HuH-7.5 (cell line): Measurements from ENCODE around the gene MAP2K2.

Source experiments
- DNase-seq: peaks from one replicate; pipeline ENCODE4 v3.0.0; 2011; ENCODE audit warnings: low spot score

Gene MAP2K2

DNA sequence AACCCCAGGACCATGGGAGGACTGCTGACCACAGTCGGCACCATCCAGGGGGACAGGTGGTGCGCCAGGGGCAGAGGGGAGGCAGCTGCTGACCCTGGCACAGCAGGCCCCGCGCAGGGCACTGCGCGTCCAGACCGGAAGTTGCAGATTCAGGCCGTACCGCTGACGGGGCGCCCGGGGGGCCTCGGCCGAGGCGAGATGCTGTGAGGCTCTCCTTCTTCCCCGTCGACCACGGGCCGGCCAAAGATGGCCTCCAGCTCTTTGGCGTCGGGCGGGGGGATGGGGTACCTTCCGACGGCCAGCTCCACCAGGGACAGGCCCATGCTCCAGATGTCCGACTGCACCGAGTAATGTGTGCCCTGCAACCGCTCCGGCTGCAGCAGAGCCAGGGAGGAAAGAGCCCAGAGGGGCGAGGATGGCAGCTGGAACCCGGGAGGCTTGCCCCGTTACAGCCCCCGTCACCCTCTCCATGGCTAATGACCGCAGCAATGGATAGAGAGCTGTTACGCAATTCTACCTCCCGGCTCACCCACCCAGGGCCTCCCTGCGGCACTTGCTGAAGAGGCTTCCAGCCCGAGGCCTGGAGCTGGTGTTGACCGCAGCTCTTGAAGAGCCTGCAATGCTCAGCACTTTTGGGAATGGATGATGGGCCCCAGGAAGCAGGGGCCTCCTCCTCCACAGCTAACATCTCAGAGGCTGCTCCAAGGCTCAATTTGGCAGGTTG is 24.7 kb downstream of the MAP2K2 start:
- no peak for DNase-seq

DNA sequence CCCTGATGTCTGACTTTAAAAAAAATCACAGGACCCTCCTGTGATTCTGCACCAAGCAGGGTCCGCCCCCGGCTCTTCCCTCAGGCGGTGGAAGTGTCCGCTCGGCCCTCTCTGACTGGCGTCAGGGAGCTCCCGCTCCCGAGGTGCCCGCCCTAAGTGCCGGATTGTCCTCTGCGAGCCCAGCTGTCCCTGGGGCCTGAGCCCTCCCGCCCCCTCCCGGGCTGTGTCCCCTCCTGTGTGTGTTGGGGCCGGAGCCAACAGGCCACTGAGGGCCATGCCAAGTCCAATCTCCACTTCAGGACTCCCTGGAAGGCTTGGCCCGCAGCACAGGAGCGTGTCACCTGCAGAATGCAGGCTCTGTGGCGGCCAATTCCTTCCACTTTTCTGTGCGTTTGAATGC is 25.4 kb downstream of the MAP2K2 start:
- no peak for DNase-seq

DNA sequence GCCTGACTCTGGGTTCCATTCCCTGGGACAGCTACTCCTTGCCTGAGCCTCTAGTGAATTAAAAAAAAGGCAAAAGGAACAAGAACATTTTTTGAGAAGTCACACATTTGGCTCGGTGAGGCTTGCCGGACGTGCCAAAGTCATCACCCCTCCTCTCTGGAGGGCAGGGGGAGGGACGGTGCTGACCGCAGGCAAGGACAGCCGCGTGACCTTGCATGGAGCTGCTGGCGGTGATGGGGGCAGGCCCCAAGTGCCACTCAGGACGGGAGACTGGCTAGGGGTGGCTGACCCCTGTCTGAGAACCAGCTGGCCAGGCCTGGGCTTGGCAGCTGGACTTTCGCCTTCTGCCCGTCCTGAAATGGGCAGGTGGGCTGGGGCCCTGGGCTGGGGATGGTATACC is 26.4 kb downstream of the MAP2K2 start:
- no peak for DNase-seq

DNA sequence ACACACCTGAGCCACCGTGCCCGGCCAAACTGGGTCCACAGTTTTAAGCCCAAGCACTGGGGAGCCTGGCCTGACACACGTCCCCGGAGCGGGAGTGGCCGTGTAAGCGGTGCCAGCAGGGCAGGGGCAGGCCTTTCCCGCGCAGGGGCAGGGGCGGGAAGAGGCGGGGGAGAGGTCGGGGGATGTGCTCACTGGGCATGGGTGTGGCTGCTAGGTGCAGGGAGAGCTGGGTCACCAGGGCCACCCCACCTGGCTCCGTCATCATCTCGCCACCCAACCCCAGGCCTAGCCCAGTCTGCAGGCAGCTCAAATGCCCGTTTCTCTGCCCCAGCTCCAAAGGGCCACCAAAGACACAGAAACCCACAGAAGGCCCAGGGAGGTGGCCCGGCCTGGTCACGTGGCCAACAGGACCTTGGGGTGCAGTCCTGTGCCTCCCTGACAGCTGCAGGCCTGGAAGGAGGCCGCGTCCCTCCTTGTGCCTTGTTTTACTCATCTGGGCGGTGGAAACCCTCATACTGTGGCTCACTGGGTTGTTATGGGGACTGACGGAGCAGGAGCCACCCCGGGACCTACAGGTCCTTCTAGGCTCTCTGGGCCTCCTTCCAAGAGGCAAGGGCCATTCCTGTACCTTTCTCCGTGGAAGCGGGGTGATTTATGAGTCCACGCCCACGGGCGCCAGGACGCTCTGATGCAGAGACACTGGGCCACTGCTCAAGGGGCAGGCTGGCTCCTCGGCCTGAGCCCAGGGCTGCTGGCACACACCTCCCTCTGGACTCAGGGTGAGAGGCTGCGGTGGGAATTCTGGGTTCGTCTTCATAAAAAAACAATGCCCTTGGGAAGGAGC is 27.7 kb downstream of the MAP2K2 start:
- DNase-seq = no peak

DNA sequence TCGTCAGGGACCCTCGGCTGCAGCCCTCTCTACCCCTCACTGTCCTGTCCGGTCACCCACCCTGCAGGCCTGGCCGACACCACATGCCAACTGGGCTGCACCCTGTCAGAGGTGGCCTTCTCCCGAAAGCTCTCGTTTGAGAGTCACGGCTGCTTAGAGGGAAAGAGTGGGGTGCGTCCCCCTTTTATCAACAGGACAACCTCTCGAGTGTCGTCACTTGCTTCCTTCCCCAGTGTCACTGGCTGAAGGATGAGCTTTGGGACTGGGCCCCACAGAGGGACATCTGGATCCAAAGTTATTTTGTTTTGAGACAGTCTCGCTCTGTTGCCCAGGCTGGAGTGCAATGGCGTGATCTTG is 28.5 kb downstream of the MAP2K2 start:
- DNase-seq = no peak

DNA sequence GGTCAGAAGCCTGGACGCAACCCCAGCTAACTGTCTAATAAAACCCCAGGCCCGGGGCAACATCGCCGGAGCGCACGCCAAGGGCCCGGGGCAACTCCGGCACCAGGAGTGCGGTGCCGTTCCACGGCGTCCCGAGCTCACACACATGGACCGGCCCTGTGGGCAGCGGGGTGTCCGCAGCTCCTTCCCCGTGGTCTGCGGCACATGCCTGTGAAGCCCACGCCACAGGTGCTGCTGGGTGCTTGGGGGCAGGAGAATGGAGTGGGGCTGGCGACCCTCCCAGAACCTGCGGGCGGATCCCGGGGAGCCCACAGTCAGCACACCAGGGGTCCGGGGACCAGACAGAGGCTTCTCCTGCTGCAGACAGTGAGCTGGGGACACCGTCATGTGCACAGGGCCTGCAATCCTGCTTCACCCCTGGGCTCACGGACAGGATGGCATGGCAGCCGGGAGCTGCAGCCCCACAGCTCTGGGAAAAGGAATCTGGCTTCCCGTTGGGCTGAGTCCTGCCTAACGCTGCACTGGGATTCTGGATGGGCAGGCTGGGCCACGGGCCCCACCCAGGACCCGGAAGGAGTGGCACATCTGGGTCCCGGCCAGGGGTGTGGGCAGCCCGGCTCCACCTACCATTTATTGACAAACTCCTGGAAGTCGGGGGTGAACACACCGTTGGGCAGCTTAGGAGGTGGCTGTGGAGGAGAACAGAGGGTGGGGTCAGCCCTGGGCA is 29.0 kb downstream of the MAP2K2 start:
- DNase-seq = no peak

DNA sequence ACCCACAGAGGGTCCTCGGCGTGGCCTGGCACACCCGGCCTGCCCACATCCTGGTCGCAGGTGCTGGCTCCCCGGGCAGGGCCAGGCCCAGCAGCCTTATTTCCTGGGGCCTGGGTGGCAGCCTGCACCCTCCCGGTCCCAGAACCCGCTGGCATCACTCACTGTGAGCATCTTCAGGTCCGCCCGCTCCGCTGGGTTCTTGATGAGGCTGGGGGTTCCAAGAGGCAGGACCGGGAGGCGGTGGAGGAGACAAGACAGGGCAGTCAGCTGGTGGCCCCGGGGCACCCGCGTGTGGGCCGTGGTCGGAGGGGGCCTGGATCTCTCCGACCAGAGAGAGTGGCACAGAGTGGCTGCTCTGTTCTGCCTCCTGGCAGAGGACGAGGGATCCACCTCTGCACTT is 29.6 kb downstream of the MAP2K2 start:
- DNase-seq = no peak

DNA sequence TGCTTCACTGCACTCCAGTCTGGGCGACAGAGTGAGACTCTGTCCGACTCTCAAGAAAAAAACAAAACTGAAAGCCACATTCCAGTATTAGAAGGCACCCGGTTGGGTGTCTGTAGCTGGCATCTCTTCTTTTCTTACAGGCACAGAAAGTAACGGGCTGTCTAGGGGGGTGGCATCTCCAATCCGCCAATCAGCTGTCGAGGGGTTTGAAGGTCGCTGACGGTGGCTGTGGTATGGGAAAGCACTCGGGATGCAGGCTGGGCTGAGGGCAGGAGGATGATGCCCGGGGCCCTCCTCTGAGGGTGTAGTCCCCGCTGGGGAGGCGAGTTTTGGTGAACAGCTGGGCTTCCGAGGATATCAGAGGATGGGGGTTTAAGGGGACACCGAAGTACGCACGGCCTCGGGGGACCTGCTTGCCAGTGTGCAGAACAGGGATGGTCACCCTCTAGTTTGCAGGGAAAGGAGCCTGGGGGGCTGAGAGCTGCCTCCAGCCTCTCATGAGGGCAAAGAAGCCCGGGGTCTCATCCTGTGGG is 30.2 kb downstream of the MAP2K2 start:
- no peak for DNase-seq

DNA sequence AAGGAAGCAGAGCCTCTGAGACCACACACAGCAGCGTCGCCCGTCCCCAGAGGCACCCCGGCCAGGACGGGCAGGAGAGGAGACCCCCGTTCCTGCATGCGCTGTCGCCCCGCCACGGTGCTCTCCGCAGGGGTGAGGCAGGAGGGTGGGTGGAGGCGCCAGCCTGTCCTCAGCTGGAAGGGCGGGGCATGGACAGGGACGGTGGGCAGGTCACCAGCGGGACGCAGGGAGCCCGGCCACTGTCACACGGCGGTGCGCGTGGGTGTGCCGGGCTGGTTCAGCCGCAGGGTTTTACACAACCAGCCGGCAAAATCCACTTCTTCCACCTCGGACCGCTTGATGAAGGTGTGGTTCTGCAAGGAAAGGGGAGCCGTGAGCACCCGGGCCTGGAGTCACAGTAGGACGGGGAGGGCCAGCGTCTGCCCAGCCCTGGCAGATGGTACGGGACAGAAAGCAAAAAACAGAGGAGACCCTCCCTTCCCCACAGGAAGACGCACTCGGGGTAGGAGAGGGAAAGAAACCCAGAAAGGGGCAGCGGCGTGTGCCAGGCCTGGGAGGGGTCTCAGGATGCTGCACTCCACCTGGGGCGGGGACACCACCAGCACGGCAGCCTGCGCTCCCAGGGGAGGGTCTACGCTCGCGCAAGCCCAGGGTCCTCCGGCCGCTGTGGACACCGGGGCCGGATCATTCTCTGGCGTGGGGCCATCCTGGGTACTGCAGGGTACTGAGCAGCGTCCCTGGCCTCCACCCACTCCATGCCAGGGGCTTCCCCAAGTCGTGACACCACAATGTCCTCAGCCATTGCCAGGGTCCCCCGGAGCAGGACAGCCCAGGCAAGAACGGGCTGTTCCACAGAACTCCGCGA is 33.3 kb downstream of the MAP2K2 start:
- DNase-seq = no peak

DNA sequence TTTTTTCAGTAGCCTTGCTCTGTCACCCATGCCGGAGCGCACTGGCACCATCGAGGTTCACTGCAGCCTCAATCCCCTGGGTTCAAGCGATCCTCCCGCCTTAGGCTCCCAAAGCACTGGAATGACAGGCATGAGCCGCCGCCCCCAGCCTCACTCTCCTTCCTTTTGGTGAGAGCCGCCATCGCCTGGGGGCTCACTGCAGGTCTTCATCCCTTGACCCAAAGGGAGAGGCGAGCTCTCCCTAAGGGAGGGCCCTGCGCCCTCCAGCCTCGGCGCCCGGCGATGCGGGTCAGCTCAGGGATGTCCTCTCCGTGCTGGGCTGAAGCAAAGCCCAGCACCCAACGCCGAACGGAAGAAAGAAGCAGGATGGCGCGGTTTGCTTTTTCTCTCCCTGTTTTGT is 34.0 kb downstream of the MAP2K2 start:
- DNase-seq = no peak

DNA sequence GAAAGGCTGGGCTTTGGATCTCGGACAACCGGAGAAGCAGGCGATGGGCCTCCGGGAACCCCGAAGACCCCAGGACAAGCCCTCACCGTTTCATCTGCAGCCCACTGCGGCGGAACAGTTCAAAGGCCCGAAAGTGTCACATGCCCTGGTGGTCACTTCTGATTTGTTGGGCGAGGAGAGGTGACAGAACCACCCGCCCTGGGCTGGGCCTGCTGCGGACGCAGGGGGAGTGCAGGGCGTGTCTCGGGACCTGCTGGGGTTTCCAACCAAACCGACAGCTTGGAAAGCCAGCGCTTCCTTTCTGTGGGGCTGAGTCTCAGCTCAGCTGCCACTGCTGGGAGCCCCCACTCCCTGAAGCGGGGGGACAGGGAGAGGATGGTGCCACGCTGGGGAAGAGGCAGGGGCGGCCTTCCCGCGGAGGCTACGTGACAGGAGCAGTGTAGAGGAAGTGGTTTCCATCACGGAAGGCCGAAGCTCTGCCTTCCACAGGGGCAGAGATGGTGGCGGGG is 34.5 kb downstream of the MAP2K2 start:
- no peak for DNase-seq

DNA sequence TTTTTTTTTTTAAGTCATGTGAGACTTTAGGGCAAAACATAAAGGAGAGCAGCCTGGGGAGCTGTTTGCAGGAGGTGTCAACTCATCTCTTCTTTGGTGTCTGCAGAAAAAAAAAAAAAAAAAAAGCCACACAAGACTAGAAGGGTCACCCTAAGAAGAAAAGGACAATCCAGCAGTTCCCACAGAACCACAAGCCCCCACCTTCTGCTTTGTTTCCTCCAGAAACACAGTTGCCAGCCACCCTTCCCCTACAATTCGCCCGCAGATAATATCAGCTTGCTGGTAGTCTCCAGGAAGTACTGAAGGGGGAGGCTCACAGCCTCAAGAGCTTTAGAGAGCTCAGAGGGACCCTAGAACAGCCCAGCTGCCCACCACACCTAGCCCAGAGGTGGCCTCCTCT is 34.9 kb downstream of the MAP2K2 start:
- DNase-seq = no peak

DNA sequence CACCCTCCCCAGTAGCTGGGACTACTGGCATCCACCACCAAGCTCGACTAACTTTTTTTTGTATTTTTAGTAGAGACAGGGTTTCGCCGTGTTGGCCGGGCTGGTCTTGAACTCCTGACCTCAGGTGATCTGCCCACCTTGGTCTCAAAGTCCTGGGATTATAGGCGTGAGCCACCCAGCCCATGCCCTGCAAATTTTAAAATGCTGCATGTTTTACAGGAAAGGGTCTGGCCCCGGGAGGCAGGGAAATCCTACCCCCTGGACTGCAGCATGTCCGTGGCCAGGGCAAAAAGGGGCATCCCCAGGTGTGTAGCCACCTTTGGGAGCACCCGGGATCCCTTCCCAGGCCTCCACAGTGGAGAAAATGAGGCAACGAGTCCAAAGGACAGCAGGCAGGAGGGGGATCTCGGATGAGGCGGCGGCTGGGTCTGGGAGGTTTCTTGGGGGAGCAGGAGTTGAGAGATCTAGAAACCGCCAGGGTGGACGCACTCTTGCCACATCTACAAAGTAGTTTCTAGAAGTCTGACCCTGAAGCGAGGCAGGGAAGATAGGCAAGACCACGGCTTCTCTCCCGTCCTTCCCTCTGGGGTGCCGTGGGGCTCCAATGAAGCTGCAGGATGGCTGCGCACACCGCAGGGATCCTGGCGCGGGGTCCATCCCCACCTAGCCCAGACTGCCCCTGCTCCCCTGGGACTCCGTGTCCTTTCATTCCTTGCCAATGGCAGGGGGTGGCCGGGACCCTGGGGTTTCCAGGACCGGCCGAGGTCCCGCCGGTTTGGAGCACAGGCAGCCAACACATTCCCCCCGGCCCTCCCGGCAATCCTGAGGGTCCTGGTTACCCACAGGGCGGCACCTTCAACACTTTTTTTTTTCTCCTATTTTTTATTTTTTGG is 35.9 kb downstream of the MAP2K2 start:
- no peak for DNase-seq

DNA sequence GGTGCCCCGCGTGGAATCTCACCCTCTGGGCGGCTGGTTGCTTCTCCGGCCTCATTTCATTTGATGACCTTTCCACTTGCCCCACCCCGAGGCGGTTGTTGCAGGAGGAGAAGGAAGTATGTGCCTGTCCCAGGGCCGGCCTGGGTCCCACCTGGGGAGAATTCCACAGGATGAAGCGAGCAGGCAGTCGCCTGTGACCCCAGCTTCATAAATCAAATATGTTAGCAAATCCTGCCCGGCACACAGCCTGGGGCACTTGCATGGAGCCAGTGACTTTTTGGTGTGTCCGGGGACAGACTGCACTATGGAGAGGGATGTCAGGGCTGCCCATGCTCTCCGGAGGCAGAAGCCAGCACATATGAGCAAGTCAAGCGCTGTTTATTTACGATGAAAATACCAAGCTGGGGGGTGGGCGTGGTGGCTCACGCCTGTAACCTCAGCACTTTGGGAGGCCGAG is 37.5 kb downstream of the MAP2K2 start:
- no peak for DNase-seq

DNA sequence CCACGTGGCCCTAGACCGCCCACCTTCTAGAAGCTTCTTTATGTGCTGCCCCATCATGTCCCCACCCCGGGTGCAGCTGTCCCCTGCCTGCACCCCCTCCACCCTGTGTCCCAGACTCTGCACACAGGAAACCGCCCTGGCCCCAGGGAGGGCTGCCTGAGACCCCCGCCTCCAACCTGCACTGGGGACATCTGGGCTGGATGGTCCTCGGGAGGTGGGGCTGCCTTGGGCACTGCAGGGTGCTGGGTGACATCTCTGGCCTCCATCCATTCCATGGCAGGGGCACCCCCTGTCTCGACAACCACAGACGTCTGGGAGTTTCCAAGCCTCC is 39.4 kb downstream of the MAP2K2 start:
- DNase-seq = no peak

DNA sequence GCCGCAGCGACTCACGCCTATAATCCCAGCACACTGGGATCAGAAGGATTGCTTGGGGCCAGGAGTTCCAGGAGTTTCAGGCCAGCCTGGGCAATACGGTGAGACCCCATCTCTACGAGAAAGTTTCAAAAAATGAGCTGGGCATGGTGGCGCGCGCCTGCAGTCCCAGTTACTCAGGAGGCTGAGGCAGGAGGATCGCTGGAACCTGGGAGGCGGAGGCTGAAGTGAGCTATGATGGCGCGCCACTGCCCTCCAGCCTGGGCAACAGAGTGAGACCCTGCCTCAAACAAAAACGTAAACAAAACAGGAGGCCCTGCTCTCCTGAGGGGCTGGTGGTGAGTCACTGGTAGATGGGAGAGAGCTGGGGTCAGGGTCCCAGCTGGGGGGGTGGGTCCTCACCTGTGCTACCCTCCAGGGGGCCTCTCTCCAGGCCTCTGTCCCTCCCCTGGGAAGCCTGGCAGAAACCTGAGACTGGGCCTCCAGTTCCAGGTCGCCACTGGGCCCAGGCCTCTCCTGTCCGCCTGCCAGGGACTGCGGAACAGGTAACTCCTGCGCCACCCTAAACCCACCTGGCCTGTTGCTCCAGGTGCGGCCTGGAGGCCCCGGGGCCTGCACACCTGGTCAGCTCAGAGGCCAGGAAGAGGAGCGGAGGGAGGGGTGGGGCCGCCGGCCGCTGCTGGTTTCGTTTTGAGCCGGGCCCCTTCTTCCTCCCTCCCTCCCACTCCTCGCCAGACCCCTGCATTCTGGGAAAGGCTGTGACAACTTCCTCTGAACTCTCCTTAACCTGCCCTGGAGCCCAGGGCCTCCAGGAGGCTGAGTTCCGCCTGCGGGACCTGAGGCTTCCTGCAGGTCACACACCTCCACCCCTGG is 40.0 kb downstream of the MAP2K2 start:
- DNase-seq = no peak

DNA sequence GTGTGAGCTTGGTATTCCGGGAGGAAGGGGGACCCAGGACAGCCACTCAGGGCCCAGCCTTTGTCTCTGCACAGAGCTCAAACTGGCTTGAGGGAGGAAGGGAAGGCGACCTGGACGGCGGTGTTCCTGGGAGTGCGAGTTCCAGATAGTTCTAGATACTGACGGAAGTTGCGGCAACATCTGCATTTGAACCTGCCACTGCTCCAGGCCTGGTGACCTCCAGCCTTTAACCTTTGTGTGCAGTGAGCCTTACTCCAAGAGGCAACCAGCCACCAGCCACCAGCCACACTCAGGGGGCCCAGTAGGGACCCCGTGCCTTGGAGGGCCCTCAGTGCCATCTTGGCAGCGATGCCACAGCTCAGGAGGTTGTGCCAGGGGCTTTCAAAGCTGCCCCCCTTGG is 41.8 kb downstream of the MAP2K2 start:
- DNase-seq = no peak

DNA sequence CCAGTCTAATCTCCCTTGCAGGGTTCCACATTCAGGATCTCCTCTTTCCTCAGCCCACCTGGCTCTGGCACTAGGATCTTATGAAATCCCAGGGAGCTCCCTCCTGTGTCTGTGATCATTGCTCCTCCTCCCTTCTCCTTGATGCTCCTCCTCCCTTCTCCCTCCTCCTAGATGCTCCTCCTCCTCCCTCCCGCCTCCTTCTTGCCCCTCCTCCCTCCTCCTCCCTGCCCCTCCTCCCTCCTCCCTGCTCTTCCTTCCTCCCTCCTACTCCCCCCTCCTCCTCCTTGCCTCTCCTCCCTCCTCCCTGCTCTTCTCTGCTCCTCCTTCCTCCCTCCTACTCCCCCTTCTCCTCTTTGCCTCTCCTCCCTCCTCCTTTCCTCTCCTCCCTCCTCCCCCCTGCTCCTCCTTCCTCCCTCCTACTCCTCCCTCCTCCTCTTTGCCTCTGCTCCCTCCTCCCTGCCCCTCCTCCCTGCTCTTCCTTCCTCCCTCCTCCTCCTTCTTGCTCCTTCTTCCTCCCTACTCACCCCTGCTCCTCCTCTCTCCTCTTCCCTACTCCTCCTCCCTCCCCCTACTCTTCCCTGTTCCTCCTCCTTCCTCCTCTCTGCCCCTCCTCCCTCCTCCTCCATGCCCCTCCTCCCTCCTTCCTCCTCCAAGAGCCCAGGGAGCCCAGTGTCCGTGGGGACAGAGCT is 42.3 kb downstream of the MAP2K2 start:
- DNase-seq = no peak

DNA sequence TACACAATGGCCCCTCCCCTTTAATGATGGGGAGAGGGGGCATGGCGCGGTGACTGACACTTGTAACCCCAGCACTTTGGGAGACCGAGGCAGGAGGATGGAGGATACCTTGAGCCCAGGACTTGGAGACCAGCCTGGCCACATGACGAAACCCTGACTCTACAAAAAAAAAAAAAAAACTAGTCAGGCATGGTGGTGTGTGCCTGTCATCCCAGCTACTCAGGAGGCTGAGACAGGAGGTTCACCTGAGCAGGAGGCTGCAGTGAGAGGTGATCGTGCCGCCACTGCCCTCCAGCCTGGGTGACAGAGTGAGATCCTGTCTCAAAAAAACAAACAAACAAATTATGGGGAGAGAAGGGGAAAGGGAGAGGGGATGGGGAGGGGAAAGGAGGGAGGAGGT is 43.4 kb downstream of the MAP2K2 start:
- no peak for DNase-seq
